Measurements from ENCODE around the gene PCDHB11. TPM values are rescaled to one million over a fixed set of nuclear protein-coding genes. Genes with fewer than 3 reads are reported as not detected.
"Not testable (repeated sequence)": the region's sequence is repeated elsewhere in the genome, so short reads cannot be mapped to it uniquely, and the experiment has no call there.

Gene PCDHB11
- total RNA-seq, 1 donor = not detected

GRCh38 chr5:141247434-141247833 is 48.0 kb downstream of the PCDHB11 start:
- not testable (repeated sequence) for H3K4me1 ChIP-seq (ENCODE audit: insufficient read depth, low read length); H3K4me3 ChIP-seq (ENCODE audit: low read length)
- Histone ChIP-seq H3K9me3 (ENCODE audit: low read depth, low read length) (peaks cover 76% of the 10 kb centered on the region), H3K27me3 (ENCODE audit: insufficient read depth, low read length) (peaks cover 21% of the 10 kb centered on the region)

GRCh38 chr5:141250576-141250975 is 51.1 kb downstream of the PCDHB11 start:
- Histone ChIP-seq H3K9me3 (ENCODE audit: low read depth, low read length) (peaks cover 81% of the 10 kb centered on the region), H3K27me3 (ENCODE audit: insufficient read depth, low read length) (peaks cover under 1% of the 10 kb centered on the region), H3K4me3 (ENCODE audit: low read length) (no peak overlapping the region), H3K4me1 (ENCODE audit: insufficient read depth, low read length) (no peaks in the 10 kb centered on the region)

Other genes with a start within 250 kb of the PCDHB11 start
- gene PCDHAC2, start 233.2 kb upstream of the PCDHB11 start, total RNA-seq = not detected
- under 0.01 TPM for gene PCDHB1, start 148.3 kb upstream of the PCDHB11 start, total RNA-seq
- gene PCDHB2, start 105.0 kb upstream of the PCDHB11 start, total RNA-seq = 0.10 TPM
- gene PCDHB3, start 99.2 kb upstream of the PCDHB11 start, total RNA-seq = under 0.01 TPM
- gene PCDHB4, start 77.8 kb upstream of the PCDHB11 start, total RNA-seq = not detected
- 0.10 TPM for gene PCDHB5, start 64.4 kb upstream of the PCDHB11 start, total RNA-seq
- not detected for gene PCDHB6, start 49.6 kb upstream of the PCDHB11 start, total RNA-seq
- under 0.01 TPM for gene PCDHB7, start 27.0 kb upstream of the PCDHB11 start, total RNA-seq
- gene PCDHB8, start 21.8 kb upstream of the PCDHB11 start, total RNA-seq = not detected
- gene PCDHB16, start 17.2 kb upstream of the PCDHB11 start, total RNA-seq = not detected
- 0.31 TPM for gene PCDHB9, start 12.5 kb upstream of the PCDHB11 start, total RNA-seq
- gene PCDHB10, start 7.3 kb upstream of the PCDHB11 start, total RNA-seq = not detected
- not detected for gene PCDHB12, start 9.1 kb downstream of the PCDHB11 start, total RNA-seq
- not detected for gene PCDHB13, start 14.3 kb downstream of the PCDHB11 start, total RNA-seq
- not detected for gene PCDHB14, start 23.7 kb downstream of the PCDHB11 start, total RNA-seq
- gene PCDHB15, start 45.8 kb downstream of the PCDHB11 start, total RNA-seq = not detected
- gene SLC25A2, start 104.4 kb downstream of the PCDHB11 start, total RNA-seq = 0.73 TPM
- gene TAF7, start 121.2 kb downstream of the PCDHB11 start, total RNA-seq = 76.5 TPM
- not detected for gene PCDHGA1, start 130.9 kb downstream of the PCDHB11 start, total RNA-seq
- not detected for gene PCDHGA2, start 139.1 kb downstream of the PCDHB11 start, total RNA-seq
- gene PCDHGA3, start 144.2 kb downstream of the PCDHB11 start, total RNA-seq = 0.10 TPM
- gene PCDHGB1, start 150.5 kb downstream of the PCDHB11 start, total RNA-seq = not detected
- 0.21 TPM for gene PCDHGA4, start 155.4 kb downstream of the PCDHB11 start, total RNA-seq
- gene PCDHGB2, start 160.4 kb downstream of the PCDHB11 start, total RNA-seq = 0.63 TPM
- 0.21 TPM for gene PCDHGA5, start 164.5 kb downstream of the PCDHB11 start, total RNA-seq
- 0.63 TPM for gene PCDHGB3, start 170.6 kb downstream of the PCDHB11 start, total RNA-seq
- 0.10 TPM for gene PCDHGA6, start 174.3 kb downstream of the PCDHB11 start, total RNA-seq
- gene PCDHGA7, start 183.1 kb downstream of the PCDHB11 start, total RNA-seq = 0.42 TPM
- gene PCDHGB4, start 188.1 kb downstream of the PCDHB11 start, total RNA-seq = 0.31 TPM
- 0.10 TPM for gene PCDHGA8, start 193.0 kb downstream of the PCDHB11 start, total RNA-seq
- gene PCDHGB5, start 198.3 kb downstream of the PCDHB11 start, total RNA-seq = 0.84 TPM
- gene PCDHGA9, start 203.2 kb downstream of the PCDHB11 start, total RNA-seq = 0.42 TPM
- 0.63 TPM for gene PCDHGB6, start 208.4 kb downstream of the PCDHB11 start, total RNA-seq
- 0.52 TPM for gene PCDHGA10, start 213.4 kb downstream of the PCDHB11 start, total RNA-seq
- gene PCDHGB7, start 218.1 kb downstream of the PCDHB11 start, total RNA-seq = 0.31 TPM
- 0.21 TPM for gene PCDHGA11, start 221.4 kb downstream of the PCDHB11 start, total RNA-seq
- 0.10 TPM for gene PCDHGA12, start 230.9 kb downstream of the PCDHB11 start, total RNA-seq

Data from mononuclear cell (primary cell).